GM18526 (cell line): Measurements from ENCODE around the gene LYPD4.

Experiments used
- POLR2A ChIP-seq: IDR thresholded peaks from 3 replicates; pipeline ENCODE4 v1.6.1; 2011; ENCODE audit not compliant: insufficient read length; ENCODE audit errors: extremely low read depth

The LYPD4 gene

GRCh38 chr19:41879080-41879479 is 34.6 kb upstream of the LYPD4 start:
- TF ChIP-seq POLR2A, result no peak

- TF ChIP-seq POLR2A, result peak; percentile 53
These were observed 33.7 kb upstream of the LYPD4 start for GRCh38 chr19:41877916-41878905.

DNA sequence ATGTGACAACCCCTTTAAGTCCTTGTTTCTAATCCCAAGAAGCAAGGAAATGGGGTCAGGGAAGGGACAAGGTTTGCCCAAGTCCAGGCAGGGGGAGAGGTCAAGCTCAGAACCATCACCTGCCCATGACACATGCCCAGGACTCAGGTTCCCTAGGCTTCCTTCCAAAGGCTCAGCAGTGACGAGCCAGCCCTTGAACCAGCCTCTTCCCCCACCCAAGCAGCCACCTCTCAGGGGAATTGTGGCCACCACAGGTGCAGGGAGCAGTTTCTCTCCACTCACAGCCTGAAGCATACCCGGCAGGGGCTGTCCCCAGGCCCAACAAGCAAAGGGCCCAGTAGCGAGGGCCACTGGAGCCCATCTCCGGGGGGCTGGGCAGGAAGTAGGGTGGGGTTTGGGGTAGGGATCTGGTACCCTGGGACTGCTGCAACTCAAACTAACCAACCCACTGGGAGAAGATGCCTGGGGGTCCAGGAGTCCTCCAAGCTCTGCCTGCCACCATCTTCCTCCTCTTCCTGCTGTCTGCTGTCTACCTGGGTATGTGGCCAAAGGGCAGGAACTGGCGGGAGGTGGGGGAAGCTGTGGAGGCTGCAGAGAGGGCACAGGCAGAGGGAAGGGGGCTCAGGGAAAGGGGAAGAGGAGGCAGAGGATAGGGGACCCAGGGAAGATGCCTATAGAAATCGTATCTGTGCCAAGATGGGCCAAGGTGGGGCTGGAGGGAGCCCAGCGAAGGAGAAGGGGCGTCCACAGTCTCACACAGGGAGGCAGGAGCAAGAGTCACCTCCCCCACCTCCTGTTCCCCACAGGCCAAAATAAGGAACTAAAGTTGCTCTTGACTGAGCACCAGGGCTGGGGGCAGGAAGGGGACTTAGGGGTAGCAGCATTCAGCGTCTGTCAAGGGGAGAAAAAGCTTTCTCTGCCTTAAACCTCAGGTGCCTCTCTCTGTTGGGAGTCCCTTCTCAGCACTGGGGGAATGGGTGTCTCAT is 32.7 kb upstream of the LYPD4 start, which contains the start of gene CD79A:
TSS of gene CD79A (plus strand) at position 433 of the 986 bp plus-strand sequence. CDS start at position 459, 26 bp downstream.
- TF ChIP-seq POLR2A, result peak; percentile 73

DNA sequence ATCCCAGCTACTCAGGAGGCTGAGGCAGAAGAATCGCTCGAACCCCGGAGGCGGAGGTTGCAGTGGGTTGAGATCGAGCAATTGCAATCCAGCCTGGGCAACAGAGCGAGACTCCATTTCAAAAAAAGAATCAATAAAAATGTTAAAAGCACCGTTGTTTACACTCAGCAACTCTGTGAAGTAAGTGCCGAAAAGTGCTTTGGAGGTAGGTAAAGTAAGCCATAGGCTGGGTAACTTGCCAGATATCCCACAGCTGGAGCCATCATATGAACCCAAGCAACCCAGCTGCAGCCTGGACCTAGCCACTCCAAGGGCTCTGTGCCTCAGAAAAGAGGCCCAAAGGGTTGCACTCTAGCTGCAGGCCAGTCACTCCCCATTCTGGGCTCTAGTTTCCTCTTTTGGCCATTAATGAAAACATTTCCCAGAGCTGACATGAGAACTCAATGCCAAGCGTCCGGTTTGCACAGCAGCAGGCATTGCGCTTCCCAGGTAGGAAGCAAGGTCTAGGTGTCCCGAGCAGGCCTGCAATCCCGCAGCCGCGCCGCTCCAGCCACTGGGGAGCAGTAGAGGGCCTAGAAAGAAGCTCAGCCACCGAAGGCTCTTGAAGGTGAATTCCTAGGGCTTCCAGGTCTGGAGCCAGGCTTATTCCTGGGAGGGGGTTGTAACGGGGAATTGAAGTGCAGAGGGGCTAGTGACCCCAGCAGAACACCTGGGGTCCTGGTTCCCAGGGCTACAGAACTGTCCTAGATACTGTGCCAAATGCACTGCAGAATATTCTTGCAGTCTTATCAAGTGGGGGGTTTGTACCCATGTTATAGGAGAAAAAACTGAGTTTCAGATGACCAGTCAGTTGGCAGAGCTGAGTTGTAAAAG is 28.5 kb upstream of the LYPD4 start:
- no peak for TF ChIP-seq POLR2A

DNA sequence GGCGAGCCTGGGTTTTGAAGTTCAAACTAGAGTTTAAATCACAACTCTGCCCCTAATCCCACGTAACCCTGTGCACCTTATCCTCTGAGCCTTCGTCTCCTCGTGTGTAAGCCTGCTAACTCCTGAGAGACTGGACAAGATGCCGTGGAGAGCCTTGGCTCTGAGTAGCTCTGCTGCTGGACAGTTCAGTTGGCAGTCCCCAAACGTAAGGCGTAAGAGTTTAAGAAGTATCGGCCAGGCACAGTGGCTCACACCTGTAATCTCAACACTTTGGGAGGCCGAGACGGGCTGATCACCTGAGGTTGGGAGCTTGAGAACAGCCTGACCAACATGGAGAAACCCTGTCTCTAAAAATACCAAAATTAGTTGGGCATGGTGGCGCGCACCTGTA is 27.9 kb upstream of the LYPD4 start:
- TF ChIP-seq POLR2A, result no peak

DNA sequence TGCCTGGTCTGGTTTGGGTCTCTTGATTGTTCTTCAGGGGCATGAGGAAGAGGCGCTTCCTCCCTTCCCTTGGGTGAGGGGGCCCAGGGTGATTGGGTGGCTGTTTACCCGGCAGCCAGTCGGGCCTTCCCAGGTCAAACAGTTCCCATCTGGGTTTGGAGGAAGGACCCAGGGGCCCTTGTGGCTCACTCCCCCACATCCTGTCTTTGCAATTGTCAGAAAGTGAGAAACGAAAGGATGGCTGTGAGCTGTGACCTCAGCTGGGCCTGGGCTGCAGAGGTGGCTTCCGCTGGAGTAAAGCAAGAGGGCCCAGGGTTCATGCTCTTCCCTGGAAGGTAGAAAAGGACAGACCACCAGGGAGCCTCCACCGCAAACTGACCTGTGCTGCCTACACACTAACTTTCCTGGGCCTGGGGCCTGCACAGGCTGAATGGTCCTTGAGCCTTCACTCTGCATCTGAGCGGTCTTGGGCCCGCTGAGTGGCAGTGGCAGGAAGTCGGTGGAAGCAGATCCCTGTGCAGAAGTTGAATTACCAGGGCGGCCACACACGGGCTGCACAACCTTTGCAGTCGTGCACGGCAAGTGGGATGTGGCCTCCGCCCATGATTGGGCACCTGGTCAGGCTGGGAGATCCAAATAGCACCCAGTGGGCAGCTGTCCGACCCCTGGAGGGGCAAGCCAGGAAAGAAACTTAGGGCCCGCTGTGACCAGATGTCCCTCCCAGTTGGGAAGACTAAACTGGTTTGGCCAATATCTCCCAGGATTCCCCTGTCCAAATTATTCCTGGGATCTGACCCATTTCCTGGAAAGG is 27.3 kb upstream of the LYPD4 start:
- TF ChIP-seq POLR2A, result peak; percentile 46

GRCh38 chr19:41870401-41870873 is 26.0 kb upstream of the LYPD4 start:
- no peak for TF ChIP-seq POLR2A

- peak; percentile 20 for TF ChIP-seq POLR2A
These were observed 25.0 kb upstream of the LYPD4 start for GRCh38 chr19:41869374-41869955.

GRCh38 chr19:41868989-41869300 is 24.5 kb upstream of the LYPD4 start:
- no peak for TF ChIP-seq POLR2A

GRCh38 chr19:41868120-41868988 is 23.9 kb upstream of the LYPD4 start:
- no peak for TF ChIP-seq POLR2A

- TF ChIP-seq POLR2A, result no peak
These were observed 21.8 kb upstream of the LYPD4 start for GRCh38 chr19:41866284-41866683.

DNA sequence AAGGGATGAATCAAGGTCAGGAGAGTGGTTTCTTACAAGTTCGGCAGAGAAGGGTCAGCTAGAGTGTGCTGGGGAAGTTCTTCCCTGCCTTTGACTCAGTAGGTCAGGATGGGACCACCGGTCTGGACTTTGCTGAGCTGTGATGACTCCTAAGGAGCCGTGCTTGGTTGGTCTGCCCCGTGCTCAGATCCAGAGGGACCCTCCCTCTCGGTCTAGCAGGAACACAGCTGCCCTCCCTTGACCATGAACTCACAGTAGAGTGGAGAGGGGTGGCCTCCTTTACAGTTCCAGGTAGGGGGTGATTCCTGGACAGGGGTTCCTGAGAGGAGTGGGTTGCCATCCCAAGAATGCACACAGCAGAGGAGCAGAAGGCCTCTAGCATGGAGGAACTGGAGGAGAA is 19.9 kb upstream of the LYPD4 start:
- no peak for TF ChIP-seq POLR2A
